Stimulated activated CD4-positive, alpha-beta T cell treated with anti-CD3 and anti-CD28 coated beads, Interleukin-1b, Interleukin-23, amount 100 ng/mL, for 1 hour (primary cell): ENCODE data around the gene CDC42SE1.
"Not testable (repeated sequence)": the region's sequence is repeated elsewhere in the genome, so short reads cannot be mapped to it uniquely, and the experiment has no call there.

ENCODE experiments used
- DNase-seq, 2 donors: peaks; one replicate each; pipeline ENCODE4 v3.0.0-alpha.2; 2020; ENCODE audit warnings: low read depth in 2 of 2

Gene CDC42SE1

DNA sequence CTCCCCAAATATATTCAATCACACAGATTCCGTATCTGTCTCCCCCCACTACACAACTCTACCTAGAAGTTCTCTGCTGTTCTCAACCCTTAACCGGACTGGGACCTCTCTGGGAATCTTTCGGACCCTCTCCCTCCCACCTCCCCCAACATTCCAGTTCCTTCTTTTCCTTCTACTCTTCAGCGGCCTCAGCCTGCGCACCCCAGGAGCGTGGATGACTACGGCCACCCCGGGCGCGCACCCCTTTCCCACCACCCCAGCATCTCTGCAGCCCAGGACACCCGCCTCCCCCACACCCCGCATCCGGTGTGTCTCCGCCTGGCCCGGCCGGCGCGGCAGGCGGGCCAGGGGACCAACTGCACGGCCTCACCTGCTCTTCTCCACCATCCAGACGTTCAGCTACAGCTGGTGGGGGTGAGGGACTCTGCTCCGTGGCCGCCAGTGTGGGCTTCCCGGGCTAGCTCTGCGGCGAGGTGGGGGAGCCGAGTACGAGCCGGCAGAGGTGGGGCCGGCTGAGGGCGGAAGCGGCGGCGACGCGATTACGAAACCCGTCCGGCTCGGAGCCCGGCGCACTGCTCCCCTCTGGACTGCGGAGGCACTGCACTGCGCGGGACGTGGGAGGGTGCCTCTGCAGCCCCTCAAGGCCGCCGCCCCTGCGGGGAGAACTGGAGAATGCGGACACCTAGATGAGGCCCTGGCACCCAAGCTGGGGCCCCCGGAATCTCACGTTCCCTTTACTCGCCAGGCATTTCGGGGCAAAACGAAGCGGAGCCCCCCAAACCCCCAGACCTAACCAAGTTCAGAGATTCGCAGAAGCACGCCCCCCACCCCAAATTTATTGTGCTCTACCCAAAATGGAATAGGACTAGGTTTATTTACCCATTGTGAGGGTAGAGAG, at the start of gene CDC42SE1:
CDC42SE1 (minus strand) TSS at position 514 of the 898 bp plus-strand sequence. CDS start 3,892 bp downstream, outside the sequence.
- peak; percentile 58 to 69 for DNase-seq

- no peak for DNase-seq
Observed at GRCh38 chr1:151108331-151108730, 48.9 kb upstream of the CDC42SE1 start.

DNA sequence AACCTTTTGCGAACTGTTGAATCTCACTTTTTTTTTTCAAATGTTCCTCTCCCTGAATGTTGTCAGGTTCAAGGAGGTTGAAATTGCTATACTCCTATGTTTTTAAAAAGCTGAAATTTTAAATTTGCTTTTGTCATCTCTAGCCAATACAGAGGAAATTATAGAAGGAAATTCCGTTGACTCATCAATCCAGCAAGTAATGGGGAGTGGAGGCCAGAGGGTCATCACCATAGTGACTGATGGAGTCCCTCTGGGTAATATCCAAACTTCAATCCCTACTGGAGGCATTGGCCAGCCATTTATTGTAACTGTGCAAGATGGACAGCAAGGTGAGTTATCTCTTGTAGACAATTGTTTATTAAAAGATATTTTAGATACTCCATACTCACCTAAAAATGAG, 47.5 kb upstream of the CDC42SE1 start:
- no peak for DNase-seq

DNA sequence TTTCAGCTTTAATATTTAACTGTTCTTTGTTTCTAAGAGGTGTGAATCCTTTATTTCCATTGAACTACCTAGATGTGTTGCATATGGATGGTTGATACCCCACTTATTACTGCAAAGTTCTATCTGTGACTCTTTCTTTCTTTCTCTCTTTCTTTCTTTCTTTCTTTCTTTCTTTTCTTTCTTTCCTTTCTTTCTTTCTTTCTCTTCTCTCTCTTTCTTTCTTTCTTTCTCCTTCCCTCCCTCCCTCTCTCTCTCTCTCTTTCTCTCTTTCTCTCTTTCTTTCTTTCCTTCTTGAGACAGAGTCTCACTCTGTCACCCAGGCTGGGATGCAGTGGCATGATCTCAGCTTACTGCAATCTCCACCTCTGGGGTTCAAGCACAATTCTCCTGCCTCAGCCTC, 45.2 kb upstream of the CDC42SE1 start:
- no peak for DNase-seq

DNA sequence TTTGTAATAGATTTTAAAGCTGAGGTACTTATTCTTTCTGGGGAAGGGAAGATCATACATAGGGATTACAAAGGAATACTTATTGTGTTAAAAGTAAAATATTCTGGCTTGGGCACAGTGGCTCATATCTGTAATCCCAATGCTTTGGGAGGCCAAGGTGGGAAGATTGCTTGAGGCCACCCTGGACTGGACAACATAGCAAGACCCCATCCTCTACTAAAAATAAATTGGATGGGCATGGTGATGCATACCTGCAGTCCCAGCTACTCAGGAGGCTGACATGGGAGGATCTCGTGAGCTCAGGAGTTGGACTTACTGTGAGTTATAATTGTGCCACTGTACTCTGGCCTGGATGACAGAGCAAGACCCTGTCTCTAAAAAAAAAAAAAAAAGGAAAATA, 38.7 kb upstream of the CDC42SE1 start:
- DNase-seq: no peak

- DNase-seq: not testable (repeated sequence)
Observed at GRCh38 chr1:151097426-151097825, 38.0 kb upstream of the CDC42SE1 start.

GRCh38 chr1:151085953-151086559, 26.6 kb upstream of the CDC42SE1 start:
- no peak for DNase-seq

DNA sequence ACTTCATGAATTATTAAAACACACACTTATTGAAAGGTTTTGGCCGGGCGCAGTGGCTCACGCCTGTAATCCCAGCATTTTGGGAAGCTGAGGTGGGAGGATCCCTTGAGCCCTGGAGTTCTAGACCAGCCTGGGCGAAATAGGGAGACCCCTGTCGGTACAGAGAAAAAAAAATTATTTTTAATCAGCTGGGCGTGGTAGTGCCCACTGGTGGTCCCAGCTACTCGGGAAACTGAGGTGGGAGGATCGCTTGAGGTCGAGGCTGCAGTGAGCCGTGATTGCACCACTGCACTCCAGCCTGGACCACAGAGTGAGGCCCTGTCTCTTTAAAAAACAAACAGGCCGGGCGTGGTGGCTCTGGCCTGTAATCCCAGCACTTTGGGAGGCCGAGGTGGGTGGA, 12.8 kb upstream of the CDC42SE1 start:
- no peak for DNase-seq

- DNase-seq: peak; percentile 60 to 84
Observed at GRCh38 chr1:151070474-151071276, 11.3 kb upstream of the CDC42SE1 start, which contains the start of gene GABPB2. GABPB2 (plus strand) TSS chr1:151070761; CDS start chr1:151088190, 17,429 bp downstream.

DNA sequence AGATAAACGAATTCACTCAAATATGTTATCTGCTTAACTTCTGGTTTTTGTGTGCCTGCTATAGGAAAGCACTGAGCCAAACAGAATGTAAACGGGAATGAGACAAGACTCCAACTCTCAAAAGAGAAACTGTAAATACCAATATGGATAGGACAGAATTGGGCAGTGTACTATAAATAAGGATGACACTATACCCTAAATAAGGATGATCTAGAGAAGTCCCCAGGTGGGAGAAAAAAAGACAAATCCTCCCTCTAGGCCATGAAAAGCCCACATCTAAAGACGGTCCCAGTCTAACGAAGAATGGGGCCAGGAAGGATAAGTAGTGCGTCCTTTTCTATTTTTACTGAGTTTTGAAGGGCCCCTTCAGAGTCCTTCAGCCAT, 9.7 kb upstream of the CDC42SE1 start:
- no peak for DNase-seq

DNA sequence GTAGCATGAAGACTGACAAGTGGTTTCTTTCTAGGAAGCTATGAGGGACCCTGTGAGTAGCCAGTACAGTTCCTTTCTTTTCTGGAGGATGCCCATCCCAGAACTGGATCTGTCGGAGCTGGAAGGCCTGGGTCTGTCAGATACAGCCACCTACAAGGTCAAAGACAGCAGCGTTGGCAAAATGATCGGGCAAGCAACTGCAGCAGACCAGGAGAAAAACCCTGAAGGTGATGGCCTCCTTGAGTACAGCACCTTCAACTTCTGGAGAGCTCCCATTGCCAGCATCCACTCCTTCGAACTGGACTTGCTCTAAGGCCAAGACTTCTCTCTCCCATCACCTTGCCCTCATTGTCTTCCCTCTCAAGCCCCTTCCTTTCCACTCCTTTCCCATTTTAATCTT, 7.8 kb upstream of the CDC42SE1 start:
- DNase-seq: no peak

DNA sequence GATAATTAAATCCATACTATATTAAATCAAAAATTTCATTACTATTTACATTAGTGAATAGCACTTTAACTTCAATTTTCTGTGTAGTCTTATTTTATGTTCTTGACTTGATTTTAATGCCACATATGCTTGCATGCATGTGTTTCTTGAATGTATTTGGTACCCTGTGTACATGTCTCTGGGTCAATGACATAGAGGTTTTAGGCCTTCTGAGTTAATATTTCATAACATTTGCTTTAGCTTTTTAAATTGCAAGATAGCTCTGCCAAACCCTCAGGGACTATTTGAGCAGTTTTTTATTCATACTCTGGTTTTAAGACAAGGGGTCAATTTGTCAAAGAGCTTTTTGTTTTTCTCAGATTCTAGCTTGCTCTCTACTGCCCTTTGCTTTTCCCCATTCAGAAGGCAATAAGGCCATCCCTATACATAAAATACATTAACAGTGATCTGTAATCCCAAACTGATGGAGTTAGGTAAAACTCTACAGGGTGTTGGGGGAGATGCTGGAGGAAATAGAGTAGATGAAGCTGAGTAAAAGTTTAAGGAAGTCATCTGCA, 5.7 kb upstream of the CDC42SE1 start:
- DNase-seq: no peak

- no peak for DNase-seq
Observed at GRCh38 chr1:151062741-151063371, 3.4 kb upstream of the CDC42SE1 start.

GRCh38 chr1:151061704-151062103, 2.3 kb upstream of the CDC42SE1 start:
- no peak for DNase-seq

- DNase-seq: no peak
Observed at GRCh38 chr1:151060657-151061421, 1.4 kb upstream of the CDC42SE1 start.

- no peak for DNase-seq
Observed at GRCh38 chr1:151060007-151060656, 710 bp upstream of the CDC42SE1 start, which contains the start of gene MLLT11. MLLT11 (plus strand) TSS chr1:151060397; CDS start chr1:151067225, 6,828 bp downstream.

DNA sequence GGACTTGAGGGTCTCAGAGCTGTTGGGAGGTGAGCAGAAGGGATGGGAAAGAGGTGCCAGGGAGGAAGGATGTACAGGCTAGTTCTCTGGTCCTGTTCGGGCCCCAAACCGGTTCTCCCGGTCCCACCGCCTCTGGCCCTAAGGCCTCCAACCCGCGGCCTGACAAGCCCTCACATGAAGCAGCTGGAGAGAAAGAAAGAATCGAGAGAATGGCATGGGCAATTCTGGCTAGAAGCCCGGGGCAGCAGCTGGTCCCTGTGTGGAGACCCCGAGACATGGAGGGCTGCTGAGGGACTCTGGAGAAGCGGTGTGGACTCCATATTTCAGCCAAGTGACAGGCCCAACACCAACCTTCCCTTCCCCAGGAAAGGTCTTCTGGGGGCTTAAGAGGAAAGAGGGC, 730 bp downstream of the CDC42SE1 start:
- no peak for DNase-seq

DNA sequence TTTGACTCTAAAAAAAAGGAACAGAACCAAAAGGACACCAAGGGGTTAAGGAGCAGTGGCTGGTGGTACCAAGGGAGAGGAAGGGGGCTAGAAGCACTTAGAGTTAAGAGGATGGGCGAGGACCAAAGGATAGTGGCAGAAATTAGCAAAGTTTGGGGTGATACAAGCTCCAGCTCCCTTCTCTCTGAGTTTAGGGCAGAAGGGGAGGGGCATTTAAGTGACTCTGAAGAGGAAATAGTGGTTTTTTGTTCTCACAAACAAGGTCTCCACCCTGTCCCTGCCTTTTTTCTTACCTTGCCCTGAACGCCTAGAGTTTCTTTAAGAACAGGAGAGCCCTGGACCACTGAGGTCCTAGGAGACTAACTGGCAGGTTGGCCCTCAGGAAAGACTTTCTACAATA, 3.3 kb downstream of the CDC42SE1 start:
- no peak for DNase-seq

GRCh38 chr1:151055581-151055980, 3.8 kb downstream of the CDC42SE1 start:
- DNase-seq: no peak

DNA sequence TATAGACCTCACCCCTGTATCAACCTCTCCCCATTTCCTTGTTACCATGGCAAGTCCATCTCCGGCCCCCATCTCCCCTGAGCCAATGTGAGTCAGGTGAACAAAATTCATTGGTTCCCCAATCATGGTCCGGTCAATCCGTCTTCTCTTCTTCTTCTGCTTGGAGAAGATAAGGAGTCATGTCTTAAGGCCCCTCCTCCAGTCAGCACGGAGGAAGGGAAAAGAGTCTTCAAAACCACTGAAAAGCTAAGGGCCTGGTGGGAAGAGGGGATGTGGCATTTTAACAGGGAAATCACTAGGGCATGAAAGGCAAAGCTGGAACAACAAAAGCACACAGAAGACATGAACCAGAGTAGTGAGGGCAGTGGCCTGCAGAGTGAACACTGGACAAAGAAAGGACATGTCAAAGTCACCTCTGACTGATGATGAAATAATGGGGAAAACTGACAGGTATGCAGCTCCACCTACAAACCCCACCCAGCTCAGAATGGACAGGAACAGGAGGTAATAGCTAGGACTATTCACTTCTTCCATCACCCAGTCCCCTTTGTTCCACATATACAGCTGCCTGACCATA, 4.4 kb downstream of the CDC42SE1 start:
- no peak for DNase-seq
